RWPE1 (cell line): ENCODE results near the gene OR8G5.

ENCODE experiments used
- CTCF ChIA-PET: fragments of 350-600 bp; sonication (Branson Sonifier 250); formaldehyde crosslinking; extraction: SDS; loops from one replicate; lab custom pipeline; 2021; lab: Yijun Ruan, JAX
- POLR2A ChIA-PET: fragments of 400-600 bp; formaldehyde crosslinking; extraction: SDS; loops from one replicate; lab custom pipeline; 2020; ENCODE audit warnings: antibody characterized with exemption; ENCODE audit not compliant: low non-redundant PET; lab: Yijun Ruan, JAX
- DNase-seq: peaks from one replicate; pipeline ENCODE4 v3.0.0; 2012; ENCODE audit warnings: low spot score
- H3K27ac ChIP-seq: fragments of 450-650 bp; 2 replicates; pipeline ENCODE4 v1.5.1; 2017
- TF ChIP-seq, protein P1 (sequence below): fragments of 450-650 bp; conservative IDR thresholded peaks from 2 replicates; pipeline ENCODE4 v1.5.1; 2017; ENCODE audit warnings: low read depth, mild to moderate bottlenecking

OR8G5 gene

DNA sequence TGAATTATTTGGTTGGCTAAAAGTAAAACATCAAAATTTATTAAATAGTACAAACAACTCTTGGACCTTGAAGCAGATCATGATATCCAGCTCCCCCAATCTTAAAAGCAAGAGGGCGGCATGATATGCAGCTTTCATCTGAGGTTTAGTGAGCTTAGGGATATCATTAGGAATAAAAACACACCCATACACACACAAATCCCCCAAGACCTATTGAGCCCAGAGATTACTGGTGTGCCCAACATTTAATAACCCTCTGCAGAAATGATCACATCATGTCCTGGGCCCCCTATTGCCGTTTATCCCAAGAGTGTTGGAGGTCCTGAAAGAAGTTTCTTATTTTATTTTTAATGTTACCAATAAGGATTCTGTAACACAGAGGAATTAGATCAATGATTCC is 57.7 kb downstream of the OR8G5 start, which contains the start of gene OR8D1:
TSS of gene OR8D1 (minus strand) at position 101 of the 400 bp plus-strand sequence. CDS start 3,183 bp downstream, outside the sequence.
- H3K27ac ChIP-seq: no peak within 1 kb of the TSS
- TF ChIP-seq, protein P1, sequence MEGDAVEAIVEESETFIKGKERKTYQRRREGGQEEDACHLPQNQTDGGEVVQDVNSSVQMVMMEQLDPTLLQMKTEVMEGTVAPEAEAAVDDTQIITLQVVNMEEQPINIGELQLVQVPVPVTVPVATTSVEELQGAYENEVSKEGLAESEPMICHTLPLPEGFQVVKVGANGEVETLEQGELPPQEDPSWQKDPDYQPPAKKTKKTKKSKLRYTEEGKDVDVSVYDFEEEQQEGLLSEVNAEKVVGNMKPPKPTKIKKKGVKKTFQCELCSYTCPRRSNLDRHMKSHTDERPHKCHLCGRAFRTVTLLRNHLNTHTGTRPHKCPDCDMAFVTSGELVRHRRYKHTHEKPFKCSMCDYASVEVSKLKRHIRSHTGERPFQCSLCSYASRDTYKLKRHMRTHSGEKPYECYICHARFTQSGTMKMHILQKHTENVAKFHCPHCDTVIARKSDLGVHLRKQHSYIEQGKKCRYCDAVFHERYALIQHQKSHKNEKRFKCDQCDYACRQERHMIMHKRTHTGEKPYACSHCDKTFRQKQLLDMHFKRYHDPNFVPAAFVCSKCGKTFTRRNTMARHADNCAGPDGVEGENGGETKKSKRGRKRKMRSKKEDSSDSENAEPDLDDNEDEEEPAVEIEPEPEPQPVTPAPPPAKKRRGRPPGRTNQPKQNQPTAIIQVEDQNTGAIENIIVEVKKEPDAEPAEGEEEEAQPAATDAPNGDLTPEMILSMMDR: no peak
- ChIA-PET CTCF (no interaction called here), POLR2A (no interaction called here)
- no peak for DNase-seq

GRCh38 chr11:124315052-124315451 is 58.9 kb downstream of the OR8G5 start:
- no peak for DNase-seq
- TF ChIP-seq, protein P1: no peak
- POLR2A ChIA-PET: no interaction called here
- CTCF ChIA-PET: no interaction called here
- no peak overlapping the region for H3K27ac ChIP-seq
